Measurements from ENCODE around the gene PDXP.

- no peak for TF ChIP-seq POLR2A (IDR thresholded peaks at IDR 0.05)
- no peak for TF ChIP-seq CTCF (IDR thresholded peaks at IDR 0.05 in 4 of 5, conservative IDR thresholded peaks at IDR 0.05 in 1 of 5)
Measured at GRCh38 chr22:37663521-37664140, 5.1 kb downstream of the PDXP start.
